NCI-H446 treated with DMSO at 0.1 percent for 48 hours (cell line): Measurements from ENCODE around the gene PNN.
"Not testable (repeated sequence)": the region's sequence is repeated elsewhere in the genome, so short reads cannot be mapped to it uniquely, and the experiment has no call there.

Source experiments
- DNase-seq: peaks from one replicate; lab custom pipeline; 2025; lab: John Stamatoyannopoulos, UW

PNN gene

GRCh38 chr14:39174560-39175444 is at the start of gene PNN:
Gene PNN, plus strand, starts transcription at chr14:39175254. Its CDS starts 26 bp downstream, at chr14:39175280.
- DNase-seq, result peak; percentile 99

DNA sequence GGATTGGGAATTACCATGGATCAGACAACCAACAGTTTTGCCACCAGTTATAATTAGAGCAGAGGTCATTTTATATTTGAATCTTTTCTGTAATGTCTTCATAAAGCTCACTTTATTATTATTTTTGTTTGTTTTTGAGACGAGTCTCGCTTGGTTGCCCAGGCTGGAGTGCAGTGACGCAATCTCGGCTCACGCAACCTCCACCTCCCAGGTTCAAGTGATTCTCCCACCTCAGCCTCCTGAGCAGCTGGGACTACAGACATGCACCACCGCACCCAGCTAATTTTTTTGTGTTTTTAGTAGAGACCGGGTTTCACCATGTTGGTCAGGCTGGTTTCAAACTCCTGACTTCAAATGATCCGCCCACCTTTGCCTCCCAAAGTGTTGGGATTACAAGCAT is 37.2 kb upstream of the PNN start:
- DNase-seq, result not testable (repeated sequence)

DNA sequence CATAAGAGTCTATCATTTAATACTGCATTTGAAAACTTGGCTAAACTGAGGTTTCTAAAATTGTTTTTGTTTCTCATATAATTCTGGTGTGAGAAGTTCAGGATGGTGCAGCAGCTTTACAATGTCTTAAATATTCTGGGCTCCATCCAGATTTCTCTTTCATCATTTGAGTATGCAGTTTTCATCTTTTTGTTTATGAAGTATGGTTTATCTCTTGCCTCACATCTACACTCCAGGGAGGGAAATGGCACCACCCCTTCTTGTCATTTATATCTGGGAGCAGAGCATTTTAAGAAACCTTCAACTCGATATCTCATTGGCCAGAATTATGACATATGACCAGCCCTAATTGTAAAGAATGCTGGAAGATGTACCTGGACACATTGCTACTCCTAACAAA is 36.6 kb upstream of the PNN start:
- no peak for DNase-seq

GRCh38 chr14:39140170-39140569 is 34.9 kb upstream of the PNN start:
- no peak for DNase-seq

- not testable (repeated sequence) for DNase-seq
Measured at GRCh38 chr14:39141623-39142022, 33.4 kb upstream of the PNN start.

DNA sequence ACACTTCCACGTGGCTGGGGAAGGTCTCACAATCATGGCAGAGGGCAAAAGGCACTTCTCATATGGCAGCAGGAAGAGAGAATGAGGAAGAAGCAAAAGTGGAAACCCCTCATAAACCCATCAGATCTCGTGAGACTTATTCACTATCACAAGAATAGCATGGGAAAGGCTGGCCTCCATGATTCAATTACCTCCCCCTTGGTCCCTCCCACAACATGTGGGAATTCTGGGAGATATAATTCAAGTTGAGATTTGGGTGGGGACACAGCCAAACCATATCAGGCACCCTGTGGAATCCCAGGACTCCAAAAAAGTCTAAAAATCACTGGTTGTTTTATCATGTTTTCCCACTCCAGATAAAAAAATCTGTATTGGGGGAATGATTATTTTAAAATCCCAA is 31.8 kb upstream of the PNN start:
- not testable (repeated sequence) for DNase-seq

DNA sequence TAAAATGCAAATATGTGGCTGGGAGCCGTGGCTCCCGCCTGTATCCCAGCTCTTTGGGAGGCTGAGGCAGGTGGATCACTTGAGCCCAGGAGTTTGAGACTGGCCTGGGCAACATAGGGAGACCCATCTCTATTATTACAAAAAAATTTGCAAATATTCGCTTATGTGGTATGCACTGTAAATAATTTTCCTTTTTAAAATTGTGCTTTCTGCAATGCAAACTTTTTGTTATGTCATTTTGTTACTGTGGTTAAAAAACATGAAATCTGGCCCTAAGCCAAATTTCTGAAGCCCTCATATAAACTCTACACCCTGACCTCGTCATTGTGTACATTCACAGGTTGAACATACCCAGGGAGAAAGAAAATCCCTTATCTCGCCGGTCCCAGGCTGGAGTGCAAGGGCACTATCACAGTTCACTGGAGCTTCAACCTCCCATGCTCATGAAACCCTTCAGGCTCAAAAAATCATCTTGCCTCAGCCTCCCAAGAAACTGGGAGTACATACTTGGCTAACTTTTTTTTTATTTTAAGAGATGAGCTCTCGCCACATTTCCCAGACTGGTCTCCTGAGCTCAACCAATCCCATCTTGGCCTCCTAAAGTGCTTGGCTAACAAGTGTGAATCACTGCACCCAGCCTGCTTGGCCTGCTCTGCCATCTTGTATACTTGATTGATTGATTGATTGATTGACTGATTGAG is 29.6 kb upstream of the PNN start:
- DNase-seq, result no peak

GRCh38 chr14:39154594-39155189 is 20.4 kb upstream of the PNN start:
- DNase-seq, result no peak

DNA sequence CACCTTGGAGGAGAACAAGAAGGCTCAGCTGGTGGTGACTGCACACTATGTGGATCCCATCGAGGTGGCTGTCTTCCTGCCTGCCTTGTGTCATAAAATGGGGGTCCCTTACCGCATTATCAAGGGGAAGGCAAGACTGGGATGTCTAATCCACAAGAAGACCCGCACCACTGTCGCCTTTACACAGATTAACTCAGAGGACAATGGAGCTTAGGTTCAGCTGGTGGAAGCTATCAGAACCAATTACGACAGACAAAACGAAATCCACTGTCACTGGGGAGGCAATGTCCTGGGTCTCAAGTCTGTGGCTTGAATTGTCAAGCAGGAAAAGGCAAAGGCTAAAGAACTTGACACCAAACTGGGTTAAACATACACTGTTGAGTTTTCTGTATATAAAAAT is 17.6 kb upstream of the PNN start:
- DNase-seq, result no peak

- no peak for DNase-seq
Measured at GRCh38 chr14:39158222-39158858, 16.7 kb upstream of the PNN start.

DNA sequence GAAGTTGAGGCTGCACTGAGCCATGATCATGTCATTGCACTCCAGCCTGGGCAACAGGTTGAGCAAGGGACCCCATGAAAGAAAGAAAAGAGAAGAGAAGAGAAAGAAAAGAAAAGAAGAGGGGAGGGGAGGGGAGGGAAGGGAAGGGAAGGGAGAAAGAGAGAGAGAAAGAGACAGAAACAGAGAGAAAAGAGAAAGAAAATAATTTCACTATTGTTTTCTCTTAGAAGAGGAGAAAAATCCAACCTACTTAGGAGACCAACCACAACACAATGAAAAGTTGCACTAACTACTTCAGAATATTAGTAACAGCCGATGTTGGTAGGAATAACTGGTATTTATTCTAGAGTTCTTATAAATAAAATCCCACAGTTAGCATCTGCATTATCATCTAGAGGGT is 14.6 kb upstream of the PNN start:
- DNase-seq, result no peak

GRCh38 chr14:39167797-39168320 is 7.2 kb upstream of the PNN start:
- DNase-seq, result not testable (repeated sequence)

- no peak for DNase-seq
Measured at GRCh38 chr14:39168591-39168990, 6.5 kb upstream of the PNN start.

GRCh38 chr14:39169541-39169900 is 5.5 kb upstream of the PNN start:
- DNase-seq, result no peak

DNA sequence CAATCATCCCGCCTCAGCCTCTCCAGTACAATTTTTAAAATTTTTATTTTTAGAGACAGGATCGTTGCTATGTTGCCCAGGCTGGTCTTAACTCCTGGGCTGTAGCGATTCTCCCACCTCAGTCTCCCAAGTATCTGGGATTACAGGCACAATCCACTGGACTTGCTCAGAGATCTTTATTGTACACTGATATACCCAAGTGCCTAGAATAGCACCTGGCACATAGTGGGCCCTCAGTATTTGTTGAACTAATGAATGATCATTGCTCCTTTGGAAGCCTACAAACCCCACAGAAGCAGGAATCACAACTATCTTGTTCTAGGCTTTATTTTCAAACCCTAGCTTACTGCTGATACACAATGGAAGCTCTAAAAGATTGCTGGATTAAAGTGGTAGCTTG is 1.9 kb upstream of the PNN start:
- no peak for DNase-seq

DNA sequence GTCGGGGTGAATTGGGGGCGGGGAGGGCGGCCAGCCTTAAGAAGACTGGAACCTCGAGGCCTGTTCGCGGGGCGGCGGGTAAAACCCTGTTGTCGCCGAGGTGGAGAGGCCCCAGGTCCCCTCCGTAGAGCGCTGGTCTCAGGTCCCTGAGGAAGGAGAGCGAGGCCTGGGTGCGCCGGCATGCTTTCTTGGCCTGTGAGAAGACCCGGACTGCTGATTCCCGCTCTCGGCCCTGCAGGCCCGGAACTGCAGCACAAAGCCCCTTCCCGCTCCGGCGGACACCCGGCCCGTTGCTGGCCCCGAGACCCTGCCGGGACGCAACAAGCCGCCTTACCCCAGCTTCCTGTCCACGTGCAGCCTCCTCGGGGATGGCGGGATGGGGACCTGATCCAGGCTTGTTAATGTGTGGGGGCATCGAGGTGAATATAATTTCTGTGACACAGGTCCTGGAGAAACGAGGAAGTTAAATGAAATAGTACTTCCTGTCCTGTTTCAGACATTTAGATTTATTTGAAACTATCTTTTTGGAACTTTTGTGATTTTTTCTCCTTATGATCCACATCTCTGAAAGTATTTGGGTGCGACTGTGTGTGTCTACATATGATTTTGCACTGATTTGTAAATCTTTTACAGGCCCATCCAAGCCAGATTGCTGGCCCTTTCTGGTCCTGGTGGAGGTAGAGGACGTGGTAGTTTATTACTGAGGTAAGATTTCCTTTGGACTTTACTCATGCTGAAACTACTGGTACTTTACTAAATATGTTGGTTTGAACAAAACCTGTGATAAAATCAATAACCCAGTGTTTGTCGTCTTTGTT is 600 bp downstream of the PNN start:
- no peak for DNase-seq

DNA sequence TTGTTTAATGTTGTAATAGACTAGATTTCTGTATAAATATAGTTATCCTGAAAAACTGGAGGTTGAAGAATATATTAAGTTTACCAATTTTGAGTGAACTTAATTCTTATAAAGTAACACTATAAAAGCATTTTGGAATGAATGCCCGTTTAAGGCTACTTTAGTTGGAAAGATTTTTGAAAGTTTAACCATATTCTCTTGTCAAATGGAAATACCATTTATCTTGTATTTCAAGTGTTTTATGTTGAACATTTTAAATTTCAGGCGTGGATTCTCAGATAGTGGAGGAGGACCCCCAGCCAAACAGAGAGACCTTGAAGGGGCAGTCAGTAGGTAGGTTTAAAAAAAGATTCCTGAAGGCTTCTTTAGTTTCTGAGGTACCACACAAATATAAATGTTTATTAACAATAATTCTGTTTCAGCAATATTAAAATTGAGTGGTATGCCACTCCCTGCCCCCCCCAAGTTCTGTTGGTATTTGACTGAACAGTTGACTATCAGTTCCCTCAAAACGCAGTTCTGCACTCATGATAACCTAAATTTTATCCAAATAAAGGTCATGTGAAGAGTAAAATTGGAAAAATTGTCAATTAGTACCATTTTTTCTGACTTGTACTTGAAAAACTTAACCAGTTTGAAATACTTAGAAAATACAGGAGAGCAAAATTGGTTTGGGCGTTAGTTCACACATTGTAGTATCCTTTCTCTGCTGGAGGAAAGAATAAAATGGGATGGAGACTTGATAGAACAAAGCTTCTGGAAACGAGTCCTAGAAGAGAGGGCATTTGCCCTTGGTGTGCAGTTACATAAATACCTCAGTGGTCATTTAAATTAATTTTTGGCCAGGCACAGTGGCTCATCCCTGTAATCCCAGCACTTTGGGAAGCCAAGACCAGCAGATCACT is 1.5 kb downstream of the PNN start:
- DNase-seq, result no peak

DNA sequence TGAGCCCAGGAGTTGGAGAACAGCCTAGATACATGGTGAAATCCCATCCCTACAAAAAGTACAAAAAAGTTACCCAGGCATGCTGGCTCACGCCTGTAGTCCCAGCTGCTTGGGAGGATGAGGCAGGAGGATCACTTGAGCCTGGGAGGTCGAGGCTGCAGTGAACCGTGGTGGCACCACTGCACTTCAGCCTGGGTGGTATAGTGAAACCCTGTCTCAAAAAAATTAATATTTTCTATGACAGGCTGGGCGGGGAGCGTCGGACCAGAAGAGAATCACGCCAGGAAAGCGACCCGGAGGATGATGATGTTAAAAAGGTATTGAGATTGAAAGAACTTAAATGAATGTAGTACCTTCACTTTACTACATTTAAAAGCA is 2.1 kb downstream of the PNN start:
- no peak for DNase-seq

GRCh38 chr14:39179042-39179441 is 4.0 kb downstream of the PNN start:
- DNase-seq, result no peak

DNA sequence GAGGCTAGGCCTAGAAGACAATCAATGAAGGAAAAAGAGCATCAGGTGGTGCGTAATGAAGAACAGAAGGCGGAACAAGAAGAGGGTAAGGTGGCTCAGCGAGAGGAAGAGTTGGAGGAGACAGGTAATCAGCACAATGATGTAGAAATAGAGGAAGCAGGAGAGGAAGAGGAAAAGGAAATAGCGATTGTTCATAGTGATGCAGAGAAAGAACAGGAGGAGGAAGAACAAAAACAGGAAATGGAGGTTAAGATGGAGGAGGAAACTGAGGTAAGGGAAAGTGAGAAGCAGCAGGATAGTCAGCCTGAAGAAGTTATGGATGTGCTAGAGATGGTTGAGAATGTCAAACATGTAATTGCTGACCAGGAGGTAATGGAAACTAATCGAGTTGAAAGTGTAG is 5.5 kb downstream of the PNN start:
- DNase-seq, result no peak
